Right atrium auricular region (tissue), 2 donors: ENCODE data around the gene C12orf57. TPM values are rescaled to one million over a fixed set of nuclear protein-coding genes. Genes with fewer than 3 reads are reported as not detected.

Experiments
- DNase-seq: peaks from one replicate; pipeline ENCODE4 v3.0.0-alpha.2; 2019; ENCODE audit warnings: low spot score
- H3K27ac ChIP-seq, 2 donors: fragments of 200-600 bp; sonication (generic); 1 replicate in 1 of 2; 2 replicates in 1 of 2; pipeline ENCODE4 v1.5.1; 2016 to 2019
- H3K27me3 ChIP-seq, 2 donors: fragments of 200-600 bp; sonication (generic); one replicate each; pipeline versions ENCODE4 v1.5.1 to v1.6.0; 2017 to 2019
- H3K36me3 ChIP-seq: fragments of 200-600 bp; sonication (generic); one replicate; pipeline ENCODE4 v1.5.1; 2016
- H3K4me1 ChIP-seq, 2 donors: fragments of 200-600 bp; sonication (generic); one replicate each; pipeline versions ENCODE4 v1.5.1 to v1.6.0; 2017 to 2019
- H3K4me3 ChIP-seq, 2 donors: fragments of 200-600 bp; sonication (generic); 1 replicate in 1 of 2; 2 replicates in 1 of 2; pipeline ENCODE4 v1.5.1; 2017 to 2019; ENCODE audit warnings: mild to moderate bottlenecking in 1 of 2, moderate library complexity in 1 of 2
- H3K9me3 ChIP-seq, 2 donors: fragments of 200-600 bp; sonication (generic); one replicate each; pipeline ENCODE4 v1.5.1; 2019
- CTCF ChIP-seq, 2 donors: fragments of 200-600 bp; sonication (generic); IDR thresholded peaks; one replicate each; pipeline ENCODE4 v1.5.1; 2019; ENCODE audit warnings: antibody characterized with exemption in 2 of 2
- total RNA-seq, 2 donors: library from RNA; depleted of rRNA; stranded (reverse); fragments of >200 nt; gene quantifications; one replicate each; pipeline ENCODE4 v1.1.0, GENCODE V29; 2016

Gene C12orf57
- total RNA-seq, 2 donors from 2014 or later = 398 to 533 TPM

GRCh38 chr12:6909421-6910145 is 34.2 kb upstream of the C12orf57 start:
- H3K9me3 ChIP-seq = no peaks in the 10 kb centered on the region
- peaks cover 0 to 16% of the 10 kb centered on the region in 2 donors for H3K4me1 ChIP-seq
- no peak overlapping the region for H3K27ac ChIP-seq
- no peak overlapping the region for H3K4me3 ChIP-seq
- H3K27me3 ChIP-seq = no peaks in the 10 kb centered on the region
- H3K36me3 ChIP-seq = no peaks in the 10 kb centered on the region
- DNase-seq = no peak
- no peak for TF ChIP-seq CTCF (IDR thresholded peaks at IDR 0.05)

- H3K27me3 ChIP-seq = no peaks in the 10 kb centered on the region
These were observed 31.5 kb upstream of the C12orf57 start for GRCh38 chr12:6912164-6912935.

GRCh38 chr12:6914246-6914946 is 29.4 kb upstream of the C12orf57 start, which contains the start of gene ENO2:
Gene ENO2 (plus strand): TSS chr12:6914580. CDS start chr12:6915833, 1,253 bp downstream.
- Histone ChIP-seq H3K27me3 (no peaks in the 10 kb centered on the region), H3K4me1 (peaks cover 0 to 23% of the 10 kb centered on the region in 2 donors), H3K27ac (peak within 1 kb of the TSS; percentile 73 to 78), H3K9me3 (no peaks in the 10 kb centered on the region), H3K4me3 (peak within 1 kb of the TSS; percentile 76 to 81), H3K36me3 (peaks cover 4% of the 10 kb centered on the region)
- no peak for TF ChIP-seq CTCF (IDR thresholded peaks at IDR 0.05)
- peak; percentile 84 for DNase-seq

More at GRCh38 chr12:6912164-6912935, 31.5 kb upstream of the C12orf57 start:
- H3K4me3 ChIP-seq = no peak overlapping the region
- TF ChIP-seq CTCF (IDR thresholded peaks at IDR 0.05) = no peak
- no peaks in the 10 kb centered on the region for H3K36me3 ChIP-seq
- DNase-seq = no peak
- peaks cover 0 to 23% of the 10 kb centered on the region in 2 donors for H3K4me1 ChIP-seq
- H3K9me3 ChIP-seq = no peaks in the 10 kb centered on the region
- H3K27ac ChIP-seq = no peak overlapping the region

- DNase-seq = no peak
These were observed 28.7 kb upstream of the C12orf57 start for GRCh38 chr12:6914947-6915788.

More at GRCh38 chr12:6914947-6915788, 28.7 kb upstream of the C12orf57 start:
- Histone ChIP-seq H3K27me3 (no peaks in the 10 kb centered on the region), H3K9me3 (no peaks in the 10 kb centered on the region), H3K36me3 (peaks cover 4% of the 10 kb centered on the region), H3K27ac (peak overlapping the region; percentile 73 to 78), H3K4me3 (peak overlapping the region; percentile 76 to 81), H3K4me1 (peaks cover 0 to 23% of the 10 kb centered on the region in 2 donors)
- no peak for TF ChIP-seq CTCF (IDR thresholded peaks at IDR 0.05)
